Islet of Langerhans (tissue), 1 donor: ENCODE results near the gene KCNMA1.

Experiments used
- FAIRE-seq: peaks from one replicate; lab custom pipeline; 2011; peaks lifted over from hg19 to GRCh38; lab: Jason Lieb, UNC

The KCNMA1 gene

DNA sequence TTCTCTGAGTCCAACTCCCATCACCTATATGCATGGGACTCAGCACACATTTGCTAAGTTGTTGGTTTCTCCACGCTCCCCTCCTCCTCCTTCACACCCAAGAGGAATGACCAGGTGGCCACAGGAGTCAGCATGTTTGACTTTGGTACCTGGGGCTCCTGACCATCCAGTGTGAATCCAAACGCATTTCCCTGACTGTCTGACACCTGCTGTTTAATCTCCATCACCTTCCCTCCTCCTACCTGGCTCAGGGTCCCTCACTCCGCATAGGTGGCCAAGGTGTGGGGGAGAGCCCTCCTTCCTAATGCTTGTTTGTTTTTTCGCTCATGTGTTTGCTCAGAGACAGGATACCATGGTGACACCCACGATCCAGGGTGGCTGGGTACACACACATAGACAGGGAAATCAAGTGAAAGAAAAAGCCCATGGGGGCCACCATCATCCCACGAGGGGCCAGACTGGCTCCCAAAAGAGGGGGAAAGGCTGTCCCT lies 194.9 kb downstream of the KCNMA1 start:
- FAIRE-seq: peak; percentile 65

DNA sequence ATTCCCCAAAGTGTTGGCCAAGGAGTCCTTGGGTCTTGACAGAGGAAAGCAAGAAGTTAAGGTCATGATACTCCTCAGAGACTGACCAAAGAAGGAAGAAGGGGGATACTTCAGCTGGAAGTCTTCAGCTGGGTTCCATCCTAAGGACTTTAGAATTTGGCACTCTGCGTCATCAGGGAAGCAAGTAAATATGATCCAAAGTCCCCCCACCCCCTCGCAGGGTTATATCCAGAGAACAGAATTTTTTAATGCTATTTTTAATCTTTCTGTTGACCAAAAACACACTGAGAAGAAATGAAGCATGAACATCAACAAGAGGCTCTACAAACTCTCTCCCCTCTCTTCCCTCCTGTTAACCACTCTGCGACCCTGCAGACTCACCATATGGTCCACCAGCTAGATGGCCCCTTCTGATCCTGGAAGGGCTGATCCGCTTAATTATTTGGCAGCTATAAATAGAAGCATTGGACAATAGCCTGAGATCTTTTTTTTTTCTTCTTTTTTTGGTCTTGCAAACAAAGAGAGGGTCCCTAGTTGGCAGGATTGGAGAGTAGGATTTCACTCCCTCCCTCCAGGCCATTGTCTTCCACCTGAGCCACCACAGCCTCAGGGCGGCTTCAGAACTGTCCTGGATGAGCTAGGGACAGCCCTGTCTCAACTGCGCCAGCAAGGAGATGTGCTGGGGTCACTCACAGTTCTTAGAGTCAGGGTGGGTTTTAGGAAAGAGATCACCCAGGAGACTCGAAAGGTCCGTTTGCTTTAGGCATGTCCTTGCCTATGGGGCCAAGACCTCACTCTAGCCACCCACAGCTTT lies 196.0 kb downstream of the KCNMA1 start:
- peak; percentile 5 for FAIRE-seq

DNA sequence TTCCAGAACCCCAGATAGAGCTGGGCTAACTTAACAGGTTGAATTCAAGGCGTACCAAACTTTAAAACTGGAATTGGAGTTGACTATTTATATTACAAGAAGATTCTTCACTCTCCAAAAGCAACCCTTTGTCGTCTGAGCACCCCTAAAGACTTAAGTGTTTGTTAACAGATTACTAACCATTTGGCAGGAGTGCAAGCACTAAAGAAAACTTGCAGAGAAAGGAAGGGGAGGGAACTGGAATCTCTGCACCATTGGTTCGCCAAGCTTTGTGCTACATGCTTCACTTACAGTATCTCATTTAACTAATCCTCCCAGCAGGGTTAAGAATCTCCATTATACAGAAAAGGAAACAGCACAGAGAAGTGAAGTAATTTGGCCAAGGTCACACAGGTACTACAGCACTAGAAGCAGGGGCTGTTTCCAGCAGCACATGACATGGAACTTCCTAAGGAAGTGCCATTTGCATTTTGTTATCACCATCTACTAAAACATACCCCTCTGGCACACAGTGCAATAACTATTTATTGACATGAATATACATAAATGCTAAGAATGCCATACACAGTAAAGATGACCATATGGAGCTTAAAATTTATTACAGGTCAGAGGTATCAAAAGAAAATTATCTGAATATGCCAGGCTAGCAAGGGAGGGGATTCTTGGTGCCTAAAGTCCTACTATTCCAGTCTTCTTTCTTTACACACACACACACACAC lies 201.2 kb downstream of the KCNMA1 start:
- no peak for FAIRE-seq

DNA sequence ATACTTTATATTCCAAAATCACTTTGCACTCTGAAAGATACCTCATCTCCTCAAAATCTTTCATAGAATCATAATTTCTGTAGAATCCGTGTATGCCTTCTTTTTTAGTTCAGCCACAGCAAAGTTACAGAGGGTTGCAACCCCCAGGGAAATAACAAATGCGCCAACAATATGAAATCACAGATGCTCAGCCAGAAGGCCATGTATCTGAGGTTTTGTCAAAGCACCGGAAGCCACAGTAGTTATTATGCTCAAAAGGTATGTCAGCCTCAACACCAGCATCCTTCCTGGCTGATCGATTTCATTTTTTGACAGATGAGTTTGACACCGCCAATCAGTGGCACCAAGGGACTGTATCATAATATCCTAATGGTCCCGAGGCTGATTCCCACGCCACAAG lies 204.1 kb downstream of the KCNMA1 start:
- no peak for FAIRE-seq

DNA sequence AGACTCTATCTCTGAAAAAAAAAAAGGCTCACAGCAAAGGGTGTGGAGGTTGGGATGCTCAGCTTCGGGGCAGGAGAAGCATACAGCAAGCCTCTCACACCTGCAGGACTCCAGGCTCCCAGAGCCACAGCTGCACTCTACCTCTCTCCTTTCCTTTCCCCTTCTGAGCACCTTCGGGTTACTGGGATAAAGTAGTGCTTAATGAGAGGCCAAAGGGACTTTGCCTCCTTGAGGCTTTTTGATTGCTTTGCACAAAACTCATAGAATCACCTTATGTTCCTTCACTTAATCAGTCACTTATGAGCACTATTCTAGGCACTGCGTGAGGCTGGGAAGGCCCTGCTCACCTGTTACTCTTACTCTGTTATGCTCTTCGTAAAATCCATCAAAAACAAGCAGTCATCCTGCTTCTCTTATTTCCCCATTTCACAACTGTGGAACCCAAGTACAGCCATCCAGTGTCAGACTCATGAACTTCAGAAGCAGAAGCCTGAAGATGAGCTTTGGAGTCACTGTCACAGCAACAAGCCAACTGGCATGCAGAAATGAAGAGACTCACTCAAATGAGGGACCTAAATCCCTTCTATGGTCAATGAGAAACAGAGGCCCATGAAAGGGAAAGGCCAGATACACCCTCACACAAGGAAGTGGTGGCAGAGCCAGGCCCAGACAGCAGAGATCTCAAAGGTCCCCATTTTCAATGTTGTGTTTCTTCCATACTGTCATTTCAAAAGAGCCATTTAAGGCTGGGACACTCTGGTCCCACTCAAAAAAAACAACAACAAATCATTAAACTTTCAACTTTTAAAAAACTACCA lies 205.4 kb downstream of the KCNMA1 start:
- FAIRE-seq: no peak

DNA sequence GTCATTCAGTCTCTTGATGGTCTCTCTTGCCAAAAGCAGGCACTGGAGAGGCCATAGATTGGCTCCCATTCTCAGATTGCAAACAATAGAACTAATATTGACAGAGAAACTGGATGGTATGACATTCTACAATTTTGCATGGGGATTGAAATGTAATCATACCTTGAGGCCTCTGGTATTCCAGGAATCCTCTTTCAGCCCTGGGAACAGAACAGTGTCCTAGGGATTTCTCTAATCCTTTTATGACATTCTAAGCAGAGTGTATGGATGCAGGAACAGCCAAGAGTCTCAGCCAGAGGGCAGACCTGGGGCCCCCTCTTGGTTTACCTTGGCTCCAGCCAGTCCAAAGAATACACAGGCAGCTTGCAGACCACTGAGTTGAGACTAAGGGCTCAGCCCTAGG lies 206.4 kb downstream of the KCNMA1 start:
- FAIRE-seq: no peak

DNA sequence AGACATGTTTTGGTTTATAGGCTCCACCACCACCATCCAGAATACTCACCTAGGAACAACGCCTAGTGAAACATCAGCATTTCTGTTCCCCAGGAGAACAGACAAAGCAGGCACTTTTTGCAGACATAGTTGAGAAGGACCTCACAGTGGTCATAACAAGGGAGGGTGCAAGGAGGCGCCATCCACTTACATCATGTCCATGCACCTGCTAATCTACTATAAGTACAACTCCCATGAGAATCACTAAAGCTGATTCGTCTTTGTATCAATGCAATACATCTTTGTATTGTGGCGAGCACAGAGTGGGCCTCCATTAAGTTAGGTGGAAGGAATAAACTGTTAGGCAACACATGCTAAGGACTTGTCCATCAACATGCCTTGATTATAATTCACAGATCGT lies 207.1 kb downstream of the KCNMA1 start:
- FAIRE-seq: no peak

DNA sequence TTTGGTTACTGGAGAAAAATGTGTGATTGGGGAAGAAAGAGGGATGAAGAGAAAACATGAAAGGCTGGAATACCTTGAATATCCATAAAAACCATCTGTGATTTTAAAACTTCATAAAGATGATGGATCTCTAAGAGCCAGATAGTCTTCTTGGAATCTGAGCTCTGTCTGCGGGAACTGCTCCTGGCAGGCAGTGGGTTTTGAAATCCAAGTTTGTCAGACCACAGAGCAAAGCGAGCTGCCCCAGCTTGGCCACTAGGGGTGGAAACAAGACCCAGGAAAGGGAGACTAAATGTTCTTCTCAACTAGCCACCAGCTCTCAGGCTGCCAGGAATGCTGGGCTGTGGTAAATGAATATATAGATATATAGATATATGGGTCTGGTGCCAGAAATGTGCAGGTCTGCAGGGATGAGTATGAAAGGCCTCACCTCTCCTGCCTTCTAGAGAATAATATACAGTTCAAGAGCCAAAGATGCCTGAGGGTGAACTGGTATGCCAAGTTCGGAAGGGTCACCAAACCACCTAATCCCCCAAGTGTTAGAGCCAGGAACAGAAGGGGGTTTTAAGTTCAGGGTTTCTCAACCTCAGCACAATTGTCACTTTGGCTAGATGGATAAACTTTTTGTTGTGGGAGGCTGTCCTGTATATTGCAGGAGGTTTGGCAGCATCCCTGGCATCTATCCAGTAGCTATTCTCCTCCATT lies 208.8 kb downstream of the KCNMA1 start:
- no peak for FAIRE-seq

DNA sequence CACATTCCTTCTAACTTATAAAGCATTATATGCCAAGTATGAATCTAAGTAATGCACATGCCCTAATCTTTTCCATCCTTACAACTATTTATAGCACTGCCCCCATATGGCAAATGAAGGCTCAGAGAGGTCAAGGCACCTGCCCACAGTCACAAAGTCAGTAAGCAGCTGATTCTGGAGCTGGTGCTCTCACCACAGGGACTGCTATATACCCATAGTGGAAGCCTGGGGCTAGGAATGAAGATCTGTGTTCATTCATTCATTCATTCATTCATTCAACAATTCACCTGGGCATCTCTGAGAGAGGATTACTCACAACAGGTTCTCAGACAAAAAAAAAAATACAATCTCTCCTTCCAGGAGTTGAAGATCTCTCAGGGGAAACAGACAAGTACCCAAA lies 213.4 kb downstream of the KCNMA1 start:
- no peak for FAIRE-seq

DNA sequence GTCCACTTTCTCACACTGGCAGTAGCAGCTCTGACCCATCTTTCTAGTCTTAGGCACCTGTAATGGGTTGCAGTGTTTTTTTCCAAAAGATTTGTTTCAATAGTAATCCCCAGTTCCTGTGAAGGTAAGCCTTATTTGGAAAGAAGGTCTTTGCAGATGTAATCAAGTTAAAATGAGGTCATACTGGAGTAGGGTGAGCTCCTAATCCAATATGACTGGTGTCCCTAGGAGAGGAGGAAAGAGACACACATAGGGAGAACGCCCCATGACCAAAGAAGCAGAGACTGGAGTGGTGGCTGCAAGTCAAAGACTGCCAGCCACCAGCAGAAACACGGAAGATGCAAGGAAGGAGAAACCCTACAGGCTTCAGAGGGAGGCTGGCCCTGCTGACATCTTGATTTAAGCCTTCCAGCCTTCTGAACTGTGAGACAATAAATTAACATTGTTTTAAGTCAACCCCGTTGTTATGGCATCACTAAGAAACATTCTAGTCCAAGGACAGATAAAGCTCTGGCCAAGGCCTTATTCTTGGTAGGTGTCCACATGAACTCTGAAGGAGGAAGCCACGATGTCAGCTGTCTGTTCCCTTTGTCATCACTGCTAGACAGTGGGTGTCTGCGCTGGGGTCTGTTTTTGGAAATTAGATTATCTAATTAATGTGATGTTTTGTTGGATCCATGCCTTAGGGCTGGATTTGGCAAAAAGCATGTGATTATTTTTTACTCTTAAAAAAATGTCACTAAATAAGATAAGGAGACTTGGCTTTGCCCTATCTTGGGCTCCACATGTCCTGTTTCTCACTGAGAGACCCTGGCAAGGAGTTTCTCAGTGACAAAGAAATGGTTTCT lies 214.9 kb downstream of the KCNMA1 start:
- no peak for FAIRE-seq

DNA sequence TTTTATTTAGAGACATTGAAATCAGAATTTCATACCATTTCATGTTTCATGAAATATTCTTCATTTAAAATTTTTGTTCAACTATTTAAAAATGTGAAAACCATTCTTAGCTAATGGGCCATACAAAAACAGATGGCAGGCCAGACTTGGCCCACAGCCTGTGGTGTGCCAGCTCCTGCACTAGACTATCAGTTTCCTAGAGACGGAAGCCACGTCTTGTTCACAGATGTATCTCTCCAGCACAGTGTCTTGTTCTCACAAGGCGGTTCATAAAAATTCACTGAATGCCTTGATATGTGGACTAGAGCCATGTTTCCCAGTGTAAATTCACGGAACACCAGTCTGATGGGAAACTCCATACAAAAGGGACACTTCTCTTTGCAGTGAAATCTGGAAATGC lies 216.0 kb downstream of the KCNMA1 start:
- peak; percentile 95 for FAIRE-seq

DNA sequence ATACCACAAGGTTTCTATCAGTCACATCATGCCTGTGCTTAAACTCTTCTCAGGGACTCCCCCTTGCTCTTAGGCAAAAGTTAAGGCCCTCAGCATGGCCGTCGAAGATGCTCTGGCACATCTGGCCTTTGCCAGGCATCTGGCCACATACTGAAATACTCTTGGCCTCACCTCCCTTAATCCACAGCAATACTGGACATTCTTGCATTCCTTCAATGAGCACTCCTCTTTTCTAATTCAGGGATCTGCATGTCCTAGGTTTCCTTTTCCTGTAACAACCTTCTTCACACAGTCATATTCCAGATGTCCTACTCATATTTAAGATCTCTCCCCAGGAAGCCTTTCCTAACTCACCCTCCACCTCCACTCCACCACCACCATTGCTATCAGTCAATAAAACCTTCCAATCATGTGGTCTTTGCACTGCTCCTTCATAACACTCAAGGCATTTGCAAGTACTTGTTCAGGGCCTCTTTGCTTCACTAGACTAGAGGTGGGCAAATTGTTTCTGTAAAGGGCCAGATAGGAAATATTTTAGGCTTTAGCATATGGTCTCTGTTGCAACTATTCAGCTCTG lies 216.6 kb downstream of the KCNMA1 start:
- FAIRE-seq: no peak

DNA sequence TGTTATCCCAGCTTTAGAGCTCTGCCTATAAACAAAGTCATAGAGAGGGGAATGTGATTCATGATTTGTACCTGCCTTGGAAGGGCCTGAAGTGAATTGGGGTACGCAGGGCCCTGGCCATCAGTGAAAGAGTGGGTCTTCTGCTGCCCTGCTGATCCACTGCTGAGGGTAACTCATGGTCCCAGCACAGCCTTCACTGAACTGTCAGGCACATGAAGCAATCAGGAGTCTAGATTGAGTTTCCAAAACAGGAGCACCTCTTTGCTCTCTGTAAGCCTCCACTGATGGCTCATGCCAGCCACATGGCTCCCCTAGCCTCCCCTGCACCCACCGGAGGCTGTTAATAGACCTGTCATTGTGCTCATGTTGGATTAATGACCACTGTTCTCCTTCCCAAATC lies 217.6 kb downstream of the KCNMA1 start:
- no peak for FAIRE-seq

DNA sequence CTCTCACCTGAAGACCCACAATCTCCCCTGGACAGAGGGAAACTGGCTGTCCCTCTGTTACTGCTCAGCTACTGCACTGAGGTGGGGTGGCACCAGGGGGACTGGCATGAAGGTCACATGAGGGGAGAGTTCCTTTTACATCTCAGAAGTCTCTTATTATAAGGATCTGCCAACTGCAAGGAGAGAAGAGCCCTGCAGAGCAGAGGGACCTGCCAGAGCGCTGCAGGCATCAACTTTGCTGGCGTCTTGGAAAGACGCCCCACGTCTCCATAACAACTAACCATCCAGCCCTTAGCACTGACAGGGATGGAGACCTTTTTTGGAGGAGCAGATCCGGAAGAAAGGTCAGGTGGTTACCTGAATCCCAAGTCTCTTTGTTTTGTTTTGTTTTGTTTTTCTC lies 218.6 kb downstream of the KCNMA1 start:
- no peak for FAIRE-seq

DNA sequence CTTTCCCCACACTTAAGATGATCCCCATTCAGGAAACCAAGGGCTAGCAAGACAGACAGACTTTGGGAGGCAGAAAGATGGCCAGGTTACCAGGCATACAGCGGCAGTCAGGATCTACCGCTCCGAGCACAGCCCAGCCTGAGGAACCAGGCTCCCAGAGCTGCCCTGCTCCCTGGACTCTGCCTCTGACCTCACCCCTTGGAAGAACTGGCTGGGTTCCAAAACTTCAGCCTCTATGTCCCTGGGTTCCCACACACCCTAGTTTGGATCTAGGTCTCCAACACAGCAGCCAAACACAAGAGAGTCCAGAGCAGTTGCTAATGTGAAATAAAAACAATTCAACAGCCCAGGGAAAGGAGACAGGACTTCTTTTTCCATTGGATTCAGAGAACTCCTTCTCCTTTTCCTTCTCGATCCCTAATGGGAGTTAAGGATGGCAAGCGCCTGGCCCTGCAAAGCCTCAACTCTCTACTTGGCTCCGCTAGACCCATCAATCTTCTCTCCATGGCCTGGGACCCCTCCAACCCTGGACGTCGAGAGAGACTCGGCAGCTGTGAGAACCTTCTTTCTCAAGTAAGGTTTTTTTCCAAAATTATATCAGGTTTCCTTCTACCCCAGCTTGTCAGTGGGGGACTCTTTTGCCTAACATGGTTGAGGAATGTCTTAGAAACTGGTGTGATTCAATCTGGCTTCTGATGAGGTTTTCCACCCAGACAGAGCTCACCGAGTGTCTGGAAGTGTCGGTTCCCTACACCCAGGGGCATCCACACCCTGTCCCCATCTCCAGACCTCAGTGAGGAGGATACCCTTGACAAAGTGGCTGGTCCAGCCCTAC lies 219.6 kb downstream of the KCNMA1 start:
- no peak for FAIRE-seq

DNA sequence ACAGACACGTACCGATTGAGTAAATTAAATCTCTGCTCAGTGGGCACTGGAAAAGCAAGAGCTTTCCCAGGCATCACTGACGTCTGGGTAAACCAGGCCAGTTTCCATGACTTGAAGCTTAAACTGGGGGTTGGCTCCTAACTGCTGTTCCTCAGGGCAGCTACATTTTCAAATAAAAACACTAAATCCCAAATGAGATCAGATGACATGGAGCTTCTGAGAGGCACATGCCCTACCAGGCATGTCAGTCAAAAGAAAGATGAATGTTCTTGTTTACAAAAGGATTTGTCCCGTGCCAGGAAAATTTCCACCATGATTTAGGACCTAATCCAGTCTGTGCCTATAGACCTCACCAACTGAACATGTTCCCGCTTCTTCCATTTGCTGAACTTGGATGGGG lies 220.2 kb downstream of the KCNMA1 start:
- FAIRE-seq: no peak

DNA sequence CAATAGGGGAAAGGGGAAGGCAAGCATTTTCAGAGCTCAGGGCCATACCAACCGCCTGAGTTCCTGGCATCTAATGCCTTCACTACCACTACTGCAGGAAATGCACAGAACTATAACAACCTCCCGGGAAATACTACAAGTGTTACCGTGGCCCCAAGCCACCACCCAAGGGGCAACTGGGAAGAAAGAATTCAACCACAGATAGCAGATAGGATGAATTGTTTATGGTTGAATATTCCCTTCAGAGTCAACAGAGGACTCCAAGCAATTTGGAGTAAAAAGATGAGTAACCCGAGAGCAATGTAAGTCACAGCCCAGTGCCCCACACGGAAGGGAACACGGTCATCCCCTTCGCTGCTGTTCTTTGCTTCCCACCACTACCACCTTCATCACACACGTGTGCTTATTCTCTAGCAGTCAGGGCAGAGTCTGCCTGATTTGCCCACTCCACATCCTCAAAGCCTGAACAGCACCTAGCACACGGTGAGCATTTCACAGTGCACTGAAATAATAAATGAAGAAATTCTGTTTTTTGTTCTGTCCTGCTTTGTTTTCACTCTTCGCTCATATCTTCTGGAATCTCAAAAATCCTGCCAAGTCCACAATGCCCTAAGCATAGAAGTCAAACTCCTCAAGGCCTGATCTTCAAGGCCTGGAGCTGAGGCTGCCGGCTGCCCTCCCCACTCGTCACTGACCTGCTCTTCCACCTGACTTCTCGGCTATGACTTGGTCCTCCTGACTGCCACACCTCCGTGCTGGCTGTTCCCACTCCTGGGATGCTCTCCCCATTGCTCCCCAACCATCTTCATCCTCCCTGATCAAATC lies 221.1 kb downstream of the KCNMA1 start:
- FAIRE-seq: no peak

DNA sequence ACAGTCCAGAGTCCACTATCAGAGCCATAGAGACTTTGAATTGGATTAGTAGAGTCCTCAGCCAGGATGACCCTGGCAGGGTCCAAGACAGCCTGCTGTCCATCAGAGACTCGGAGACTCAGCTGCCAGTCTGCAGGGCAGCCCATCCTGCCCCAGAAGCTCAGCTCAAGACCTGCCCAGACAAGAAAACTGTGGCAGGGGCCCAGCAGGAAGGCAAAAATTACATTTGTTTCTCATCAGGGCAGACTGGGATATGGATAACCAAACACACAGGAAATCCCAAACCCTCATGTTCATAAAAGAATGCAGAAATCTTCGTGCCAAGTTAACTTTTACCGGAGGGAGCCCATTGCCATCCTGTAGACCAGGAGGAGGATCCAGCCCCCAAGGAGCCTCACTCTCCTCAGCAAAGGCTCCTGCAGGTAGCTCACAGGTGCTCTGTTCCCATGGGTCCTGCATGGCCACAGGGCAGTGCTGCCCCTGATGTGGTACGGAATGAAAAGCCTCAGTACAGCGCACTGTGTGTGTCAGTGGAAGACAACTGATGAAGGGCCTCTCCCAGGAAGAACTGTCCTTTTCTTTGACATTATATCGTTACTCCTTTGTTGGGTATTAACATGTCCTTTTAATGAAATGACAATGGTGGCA lies 222.2 kb downstream of the KCNMA1 start:
- FAIRE-seq: no peak

DNA sequence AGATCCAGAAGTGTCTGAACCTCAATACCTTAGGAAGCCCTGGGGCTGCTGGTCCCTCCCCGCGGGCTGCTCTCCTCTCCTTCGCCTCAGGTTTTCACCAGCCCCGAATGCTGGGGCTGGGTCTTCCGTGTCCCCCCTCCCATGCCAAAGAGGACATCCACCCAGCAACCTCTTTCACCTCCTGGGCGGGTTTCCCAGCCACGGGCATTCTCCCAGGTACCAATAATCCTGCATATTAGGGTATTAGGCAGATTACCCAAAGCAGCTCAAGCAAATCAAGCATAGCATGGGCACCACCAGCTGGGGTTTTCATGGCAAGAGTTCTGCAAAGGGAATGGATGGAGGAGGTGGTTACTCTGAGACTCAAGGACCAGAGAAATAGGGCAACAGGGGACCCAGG lies 224.4 kb downstream of the KCNMA1 start:
- FAIRE-seq: no peak
